HCT116 (cell line): ENCODE data around the gene TLK2.
"Not testable (repeated sequence)": the region's sequence is repeated elsewhere in the genome, so short reads cannot be mapped to it uniquely, and the experiment has no call there.

Experiments
- CTCF ChIP-seq, 3 experiments: fragments of 200-600 bp in 1 of 3; sonication (generic) in 1 of 3; IDR thresholded peaks in 2 of 3; conservative IDR thresholded peaks in 1 of 3; 2 replicates each; pipeline ENCODE4 v1.5.1; 2012 to 2017; ENCODE audit warnings: low read depth in 2 of 3, low read length in 2 of 3, antibody characterized with exemption in 1 of 3, borderline replicate concordance in 1 of 3, control low read depth in 1 of 3, mild to moderate bottlenecking in 1 of 3, mixed read lengths in 1 of 3, mixed run types in 1 of 3, moderate library complexity in 1 of 3; ENCODE audit not compliant: insufficient read depth in 1 of 3
- EGR1 ChIP-seq: IDR thresholded peaks from 2 replicates; pipeline ENCODE4 v1.6.1; 2012; ENCODE audit warnings: low read depth
- EZH2 ChIP-seq: fragments of 200-600 bp; sonication (generic); IDR thresholded peaks from 2 replicates; pipeline ENCODE4 v1.6.1; 2017; ENCODE audit warnings: antibody characterized with exemption, mixed run types
- FOSL1 ChIP-seq: IDR thresholded peaks from 2 replicates; pipeline ENCODE4 v1.6.1; 2012; ENCODE audit warnings: low read depth
- JUND ChIP-seq: IDR thresholded peaks from 2 replicates; pipeline ENCODE4 v1.6.1; 2012
- MAX ChIP-seq: IDR thresholded peaks from 2 replicates; pipeline ENCODE4 v1.6.1; 2012
- POLR2A ChIP-seq: IDR thresholded peaks from 2 replicates; pipeline ENCODE4 v1.7.0; 2011; ENCODE audit warnings: borderline replicate concordance; ENCODE audit not compliant: insufficient read depth, insufficient read length; ENCODE audit errors: extremely low read depth
- POLR2AphosphoS5 ChIP-seq: IDR thresholded peaks from 2 replicates; pipeline ENCODE4 v1.6.1; 2011; ENCODE audit warnings: mild to moderate bottlenecking, low read depth, low read length, moderate library complexity
- REST ChIP-seq: IDR thresholded peaks from 2 replicates; pipeline ENCODE4 v1.6.1; 2012; ENCODE audit warnings: low read depth
- TCF7L2 ChIP-seq: IDR thresholded peaks from 2 replicates; pipeline ENCODE4 v1.7.0; 2011; ENCODE audit warnings: borderline replicate concordance, inconsistent platforms; ENCODE audit not compliant: insufficient read depth, insufficient read length; ENCODE audit errors: extremely low read depth
- YY1 ChIP-seq: IDR thresholded peaks from 2 replicates; pipeline ENCODE4 v1.6.1; 2011; ENCODE audit warnings: low read length, low read depth, moderate library complexity, mild to moderate bottlenecking; ENCODE audit not compliant: insufficient replicate concordance; ENCODE audit errors: extremely low read depth
- ZBTB33 ChIP-seq: IDR thresholded peaks from 2 replicates; pipeline ENCODE4 v1.6.1; 2011; ENCODE audit warnings: mild to moderate bottlenecking, low read length, moderate library complexity; ENCODE audit not compliant: insufficient replicate concordance; ENCODE audit errors: extremely low read depth
- ZFX ChIP-seq: fragments of 450-650 bp; IDR thresholded peaks from 2 replicates; pipeline ENCODE4 v1.6.1; 2017
- ZNF274 ChIP-seq: fragments of 200-500 bp; sonication (Bioruptor generic); IDR thresholded peaks from 2 replicates; pipeline ENCODE4 v1.6.1; 2014; ENCODE audit warnings: mild to moderate bottlenecking, low read depth, low read length, inconsistent platforms

- not testable (repeated sequence) for TF ChIP-seq EZH2; POLR2AphosphoS5; REST; CTCF (IDR thresholded peaks at IDR 0.05 in 2 of 3, conservative IDR thresholded peaks at IDR 0.05 in 1 of 3; ENCODE audit: borderline replicate concordance in 1 of 3, insufficient read depth in 1 of 3, low read depth in 2 of 3, low read length in 2 of 3); YY1; ZFX; POLR2A; EGR1; ZBTB33; JUND; ZNF274; FOSL1; TCF7L2; MAX
Measured at GRCh38 chr17:62511014-62511413, 32.4 kb downstream of the TLK2 start.
